ENCODE measurements around the gene SGSH.

- TF ChIP-seq EZH2 (IDR thresholded peaks at IDR 0.05; ENCODE audit: insufficient read depth, poor library complexity, severe bottlenecking) (no peak), EZH2phosphoT487 (IDR thresholded peaks at IDR 0.05; ENCODE audit: insufficient read depth, low read depth) (no peak)
Measured at GRCh38 chr17:80183581-80184422, 36.3 kb downstream of the SGSH start.

Data from GM23248 (cell line).